H1 (cell line): Measurements from ENCODE around the gene TMEM125. TPM values are rescaled to one million over a fixed set of nuclear protein-coding genes. Genes with fewer than 3 reads are reported as not detected.

ENCODE experiments used
- CTCF ChIA-PET: fragments of 300-600 bp; sonication (Branson Sonifier 250); formaldehyde crosslinking; loops from one replicate; lab custom pipeline; 2021; ENCODE audit not compliant: partially characterized antibody; lab: Charles Lee
- POLR2A ChIA-PET: fragments of 300-600 bp; sonication (Branson Sonifier 250); formaldehyde crosslinking; loops from one replicate; lab custom pipeline; 2021; ENCODE audit warnings: inconsistent platforms; ENCODE audit not compliant: partially characterized antibody; lab: Charles Lee
- DNase-seq, 2 experiments: peaks; one replicate each; pipeline versions ENCODE4 v3.0.0 to v3.0.0-alpha.2; 2010 to 2022; ENCODE audit warnings: low spot score in 2 of 2, low read depth in 1 of 2, mixed read lengths in 1 of 2
- FAIRE-seq: peaks from 2 replicates; lab custom pipeline; 2011; peaks lifted over from hg19 to GRCh38; lab: Jason Lieb, UNC
- H2AFZ ChIP-seq: 2 replicates; pipeline ENCODE4 v1.8.1; 2012; ENCODE audit warnings: low read length, inconsistent platforms
- H2AK5ac ChIP-seq: 2 replicates; pipeline ENCODE4 v1.6.1; 2013; ENCODE audit warnings: low read depth, low read length
- H2BK120ac ChIP-seq: replicated peaks from 2 replicates; pipeline ENCODE3; 2013; ENCODE audit warnings: low read depth, low read length, inconsistent platforms
- H2BK12ac ChIP-seq: 2 replicates; pipeline ENCODE4 v1.6.1; 2013; ENCODE audit warnings: low read depth, low read length
- H2BK15ac ChIP-seq: 2 replicates; pipeline ENCODE4 v1.6.1; 2013; ENCODE audit warnings: low read length
- H2BK20ac ChIP-seq: 2 replicates; pipeline ENCODE4 v1.6.1; 2013; ENCODE audit warnings: low read length
- H2BK5ac ChIP-seq: 2 replicates; pipeline ENCODE4 v1.6.1; 2013; ENCODE audit warnings: low read depth, low read length
- H3K14ac ChIP-seq: 2 replicates; pipeline ENCODE4 v1.6.1; 2013; ENCODE audit warnings: inconsistent platforms; ENCODE audit not compliant: insufficient read length
- H3K18ac ChIP-seq: 2 replicates; pipeline ENCODE4 v1.6.1; 2013; ENCODE audit warnings: low read length; ENCODE audit errors: extremely low read depth
- H3K23ac ChIP-seq: 2 replicates; pipeline ENCODE4 v1.6.1; 2013; ENCODE audit warnings: inconsistent platforms; ENCODE audit not compliant: insufficient read length
- H3K23me2 ChIP-seq: 2 replicates; pipeline ENCODE4 v1.6.1; 2013; ENCODE audit warnings: low read depth, low read length
- H3K27ac ChIP-seq: 2 replicates; pipeline ENCODE4 v1.6.1; 2011; ENCODE audit warnings: low read depth, low read length, inconsistent platforms
- H3K27me3 ChIP-seq, 4 experiments: replicated peaks in 1 of 4; 1 replicate in 1 of 4; 2 replicates in 3 of 4; pipeline versions ENCODE4 v1.6.1 to v1.8.1; 2011 to 2013; ENCODE audit warnings: low read length in 3 of 4, mild to moderate bottlenecking in 3 of 4, inconsistent platforms in 2 of 4, mixed read lengths in 2 of 4, moderate library complexity in 1 of 4; ENCODE audit not compliant: control insufficient read depth in 3 of 4, insufficient read depth in 3 of 4; ENCODE audit errors: extremely low read depth in 1 of 4
- H3K36me3 ChIP-seq, 4 experiments: 2 replicates each; pipeline versions ENCODE4 v1.6.1 to v1.8.1; 2011 to 2013; ENCODE audit warnings: mild to moderate bottlenecking in 4 of 4, low read length in 3 of 4, moderate library complexity in 2 of 4, control low read depth in 1 of 4, inconsistent platforms in 1 of 4; ENCODE audit not compliant: insufficient read depth in 4 of 4, control insufficient read depth in 2 of 4
- H3K4ac ChIP-seq: replicated peaks from 2 replicates; pipeline ENCODE3; 2013; ENCODE audit warnings: low read length, low read depth, mixed read lengths, inconsistent platforms; ENCODE audit not compliant: insufficient read length
- H3K4me1 ChIP-seq, 4 experiments: replicated peaks in 1 of 4; 1 replicate in 1 of 4; 2 replicates in 3 of 4; pipeline versions ENCODE4 v1.6.1 to v1.8.1; 2011 to 2013; ENCODE audit warnings: low read length in 3 of 4, inconsistent platforms in 2 of 4, mixed read lengths in 1 of 4; ENCODE audit not compliant: insufficient read depth in 4 of 4, control insufficient read depth in 3 of 4
- H3K4me2 ChIP-seq, 2 experiments: 2 replicates each; pipeline versions ENCODE4 v1.6.1 to v1.8.1; 2011 to 2013; ENCODE audit warnings: low read depth in 2 of 2, low read length in 2 of 2, control low read depth in 1 of 2, inconsistent platforms in 1 of 2, mild to moderate bottlenecking in 1 of 2; ENCODE audit not compliant: insufficient read depth in 1 of 2
- H3K4me3 ChIP-seq, 4 experiments: fragments of 200-600, 300-600 bp in 1 of 4; sonication (generic), shearing (Covaris generic), sonication (Bioruptor Twin) in 1 of 4; 2 replicates each; pipeline versions ENCODE4 v1.5.1 to v1.8.1; 2011 to 2016; ENCODE audit warnings: low read length in 4 of 4, low read depth in 3 of 4, control low read depth in 2 of 4, inconsistent platforms in 2 of 4, mild to moderate bottlenecking in 2 of 4, mixed read lengths in 1 of 4, moderate library complexity in 1 of 4; ENCODE audit not compliant: insufficient read depth in 2 of 4; ENCODE audit errors: extremely low read depth in 1 of 4
- H3K56ac ChIP-seq: replicated peaks from 2 replicates; pipeline ENCODE3; 2013; ENCODE audit warnings: low read depth, mild to moderate bottlenecking, mixed read lengths, low read length, inconsistent platforms; ENCODE audit not compliant: insufficient read length
- H3K79me1 ChIP-seq: 2 replicates; pipeline ENCODE4 v1.6.1; 2013; ENCODE audit warnings: low read depth, low read length, control low read depth
- H3K79me2 ChIP-seq, 2 experiments: 2 replicates each; pipeline versions ENCODE4 v1.6.1 to v1.8.1; 2012 to 2013; ENCODE audit warnings: low read length in 2 of 2, mild to moderate bottlenecking in 2 of 2, inconsistent platforms in 1 of 2; ENCODE audit not compliant: insufficient read depth in 2 of 2, control insufficient read depth in 1 of 2
- H3K9ac ChIP-seq, 4 experiments: replicated peaks in 1 of 4; 1 replicate in 1 of 4; 2 replicates in 3 of 4; pipeline versions ENCODE4 v1.6.1 to v1.8.1; 2011 to 2013; ENCODE audit warnings: low read depth in 3 of 4, low read length in 3 of 4, control low read depth in 2 of 4, mild to moderate bottlenecking in 2 of 4, moderate library complexity in 2 of 4, inconsistent platforms in 1 of 4; ENCODE audit errors: extremely low read depth in 1 of 4
- H3K9me3 ChIP-seq, 2 experiments: 2 replicates each; pipeline versions ENCODE4 v1.6.1 to v1.8.1; 2012 to 2013; ENCODE audit warnings: mild to moderate bottlenecking in 2 of 2, moderate library complexity in 2 of 2, control low read depth in 1 of 2, inconsistent platforms in 1 of 2, low read depth in 1 of 2, low read length in 1 of 2, mixed read lengths in 1 of 2; ENCODE audit not compliant: insufficient read depth in 2 of 2
- H4K20me1 ChIP-seq, 2 experiments: replicated peaks in 1 of 2; 2 replicates each; pipeline versions ENCODE3 to v1.8.1; 2011 to 2013; ENCODE audit warnings: inconsistent platforms in 2 of 2, low read length in 2 of 2, mild to moderate bottlenecking in 1 of 2; ENCODE audit not compliant: insufficient read depth in 2 of 2, control insufficient read depth in 1 of 2
- H4K5ac ChIP-seq: 2 replicates; pipeline ENCODE4 v1.6.1; 2013; ENCODE audit warnings: low read length, low read depth, mixed read lengths, inconsistent platforms; ENCODE audit not compliant: insufficient read length
- H4K8ac ChIP-seq: 2 replicates; pipeline ENCODE4 v1.8.0; 2013; ENCODE audit warnings: mild to moderate bottlenecking, moderate library complexity, low read length, inconsistent platforms; ENCODE audit not compliant: insufficient read depth; ENCODE audit errors: extremely low read depth
- H4K91ac ChIP-seq: replicated peaks from 2 replicates; pipeline ENCODE3; 2013; ENCODE audit warnings: low read length, mixed read lengths, inconsistent platforms; ENCODE audit not compliant: insufficient read length
- CBX5 ChIP-seq: fragments of 300-800, 300-1000 bp; sonication (generic); IDR thresholded peaks from 2 replicates; pipeline ENCODE4 v1.7.1; 2016; ENCODE audit warnings: antibody characterized with exemption, low read length, low read depth
- CBX8 ChIP-seq: fragments of 300-800, 300-1000 bp; sonication (generic); IDR thresholded peaks from 2 replicates; pipeline ENCODE4 v1.7.1; 2016; ENCODE audit warnings: low read depth, low read length, borderline replicate concordance
- CEBPB ChIP-seq: IDR thresholded peaks from 2 replicates; pipeline ENCODE4 v1.6.1; 2012; ENCODE audit warnings: low read depth, low read length
- EGR1 ChIP-seq: IDR thresholded peaks from 2 replicates; pipeline ENCODE4 v1.6.1; 2011; ENCODE audit warnings: low read depth, low read length, borderline replicate concordance
- EP300 ChIP-seq, 2 experiments: IDR thresholded peaks; 1 replicate in 1 of 2; 2 replicates in 1 of 2; pipeline ENCODE4 v1.6.1; 2011 to 2012; ENCODE audit warnings: low read depth in 2 of 2, low read length in 2 of 2, mild to moderate bottlenecking in 2 of 2, borderline replicate concordance in 1 of 2, inconsistent platforms in 1 of 2, moderate library complexity in 1 of 2
- HDAC2 ChIP-seq, 2 experiments: fragments of 300-600 bp in 1 of 2; sonication (generic) in 1 of 2; IDR thresholded peaks; 2 replicates each; pipeline ENCODE4 v1.6.1; 2011 to 2012; ENCODE audit warnings: low read depth in 2 of 2, low read length in 2 of 2, mild to moderate bottlenecking in 2 of 2, moderate library complexity in 2 of 2, borderline replicate concordance in 1 of 2, inconsistent platforms in 1 of 2
- KDM1A ChIP-seq: fragments of 200-600, 300-600 bp; sonication (generic); IDR thresholded peaks from 2 replicates; pipeline ENCODE4 v1.7.1; 2016; ENCODE audit warnings: mild to moderate bottlenecking, low read length, borderline replicate concordance
- RNF2 ChIP-seq: fragments of 200-900, 300-1000 bp; sonication (generic); IDR thresholded peaks from 2 replicates; pipeline ENCODE4 v1.7.1; 2016; ENCODE audit warnings: borderline replicate concordance, low read depth, mild to moderate bottlenecking, antibody characterized with exemption, low read length; ENCODE audit not compliant: poor library complexity, severe bottlenecking; ENCODE audit errors: missing control alignments
- SIRT6 ChIP-seq: IDR thresholded peaks from one replicate; pipeline ENCODE4 v1.7.1; 2012; ENCODE audit warnings: low read length, inconsistent platforms
- SP1 ChIP-seq: IDR thresholded peaks from 2 replicates; pipeline ENCODE4 v1.6.1; 2011; ENCODE audit warnings: low read depth, low read length
- TAF7 ChIP-seq: optimal IDR thresholded peaks from 2 replicates; pipeline ENCODE3; 2011; ENCODE audit warnings: low read depth, mild to moderate bottlenecking, inconsistent platforms, low read length, moderate library complexity, borderline replicate concordance
- YY1 ChIP-seq: IDR thresholded peaks from 2 replicates; pipeline ENCODE4 v1.6.1; 2011; ENCODE audit warnings: low read depth, mild to moderate bottlenecking, low read length
- WGBS, 2 experiments: shearing (Covaris generic) in 1 of 2; methylation state at CpG; one replicate each; pipeline versions ENCODE4 v1.1.6 to v1.1.7; 2013 to 2015; ENCODE audit warnings: low lambda C conversion rate in 2 of 2, mixed read lengths in 2 of 2, inconsistent platforms in 1 of 2, low coverage in 1 of 2, missing lambda C conversion rate in 1 of 2; ENCODE audit not compliant: insufficient replicate concordance in 2 of 2, insufficient coverage in 1 of 2, insufficient read length in 1 of 2; ENCODE audit errors: extremely low coverage in 1 of 2, missing lambda C conversion rate in 1 of 2; 5-methylcytosine and 5-hydroxymethylcytosine counted together
- polyA plus RNA-seq, 7 experiments: library from polyadenylated mRNA; depleted of rRNA in 3 of 7; stranded (reverse) in 5 of 7; unstranded in 2 of 7; fragments of >200 nt in 5 of 7; fragments of 200-250 nt in 2 of 7; gene quantifications; 1 replicate in 5 of 7; 2 replicates in 1 of 7; 4 replicates in 1 of 7; pipeline versions ENCODE4 v1.2.1 to v1.2.3, GENCODE V29; 2011 to 2013; ENCODE audit warnings: missing spikeins in 2 of 7, mixed read lengths in 2 of 7
- total RNA-seq: library from RNA; stranded (reverse); fragmentation: NEBNext Ultra II Directional; extraction: Animal tissue kit (Norgen Biotek cat#: 25700); gene quantifications from 2 replicates; pipeline ENCODE4 v1.2.1, GENCODE V29; 2021
- TF ChIP-seq, protein P1 (sequence below): IDR thresholded peaks from 2 replicates; pipeline ENCODE4 v1.6.1; 2012; ENCODE audit warnings: inconsistent platforms

Gene TMEM125
- total and polyA plus RNA-seq, 2 of the 8 experiments (the other 6 are each of a cell fraction or from before 2014, with no cell fraction given): 26.5 to 46.7 TPM

DNA sequence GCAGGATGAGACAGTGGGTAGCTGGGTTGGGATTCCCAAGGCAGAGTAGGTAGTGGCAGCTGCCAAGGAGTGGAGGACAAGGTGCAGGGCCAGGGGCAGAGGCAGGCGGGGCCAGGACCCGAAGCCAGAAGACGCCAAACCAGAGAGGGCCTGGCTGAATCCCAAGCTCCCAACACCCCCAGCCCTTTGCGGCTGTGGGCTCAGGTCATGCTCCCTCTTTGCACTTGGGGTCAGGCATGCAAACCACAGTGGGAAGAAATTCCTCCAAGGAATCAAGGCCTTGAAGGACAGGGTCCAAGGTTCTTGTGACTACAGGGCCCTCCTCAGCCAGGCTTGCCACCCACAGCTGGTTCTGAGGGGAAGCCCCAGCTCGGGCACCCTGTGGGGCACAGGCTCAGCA lies 9.4 kb downstream of the TMEM125 start:
- H3K4ac ChIP-seq: no peak overlapping the region
- H2BK120ac ChIP-seq: no peak overlapping the region
- FAIRE-seq (no peak), DNase-seq (no peak)
- no peaks in the 10 kb centered on the region for H4K20me1 ChIP-seq
- no peaks in the 10 kb centered on the region for H3K36me3 ChIP-seq
- CTCF ChIA-PET: interaction anchor here (1.0 to 1.4 kb wide), 2 partner anchors 19 to 22 kb away, joined by 3 read pairs; no protein-coding TSS in a partner anchor
- H3K9me3 ChIP-seq: no peaks in the 10 kb centered on the region
- no peak overlapping the region for H3K23ac ChIP-seq
- no peak overlapping the region for H3K9ac ChIP-seq
- H2BK12ac ChIP-seq: no peak overlapping the region
- H2AK5ac ChIP-seq: no peak overlapping the region
- no peaks in the 10 kb centered on the region; a peak in 2 of 7 replicates for H3K4me1 ChIP-seq
- H2BK15ac ChIP-seq: no peak overlapping the region
- H3K27me3 ChIP-seq: no peaks in the 10 kb centered on the region
- H4K91ac ChIP-seq: no peak overlapping the region
- H3K23me2 ChIP-seq: no peaks in the 10 kb centered on the region; the same call in 1 of the 2 replicates
- no peak overlapping the region for H3K14ac ChIP-seq
- H3K4me3 ChIP-seq: no peak overlapping the region
- no peak overlapping the region for H2BK5ac ChIP-seq
- no peak overlapping the region for H3K4me2 ChIP-seq
- no peak overlapping the region for H3K18ac ChIP-seq
- H3K56ac ChIP-seq: no peak overlapping the region
- H3K27ac ChIP-seq: no peak overlapping the region
- POLR2A ChIA-PET: interaction anchor here (3.1 kb wide), 1 partner anchor 9 kb away, joined by 16 read pairs; the partner anchor contains the start of gene TMEM125
- H4K8ac ChIP-seq: no peak overlapping the region
- no peaks in the 10 kb centered on the region; the same call in 1 of the 2 replicates for H3K79me1 ChIP-seq
- H2BK20ac ChIP-seq: no peak overlapping the region
- no peak overlapping the region for H2AFZ ChIP-seq
- no peak overlapping the region for H4K5ac ChIP-seq
- WGBS, 2 experiments: 90% methylated on average over 5 of the region's 5 CpGs; no CpG with 5 or more reads in 1 of the 2 experiments
- no peaks in the 10 kb centered on the region for H3K79me2 ChIP-seq
- TF ChIP-seq SIRT6 (no peak), HDAC2 (IDR thresholded peaks at IDR 0.05; ENCODE audit: borderline replicate concordance in 1 of 2, low read depth in 2 of 2, low read length in 2 of 2) (no peak), EP300 (IDR thresholded peaks at IDR 0.05; ENCODE audit: borderline replicate concordance in 1 of 2, low read depth in 2 of 2, low read length in 2 of 2) (no peak), CBX5 (no peak), SP1 (no peak), RNF2 (no peak), CBX8 (no peak), YY1 (no peak), EGR1 (no peak), CEBPB (no peak), KDM1A (no peak), TAF7 (no peak)
- TF ChIP-seq, protein P1, sequence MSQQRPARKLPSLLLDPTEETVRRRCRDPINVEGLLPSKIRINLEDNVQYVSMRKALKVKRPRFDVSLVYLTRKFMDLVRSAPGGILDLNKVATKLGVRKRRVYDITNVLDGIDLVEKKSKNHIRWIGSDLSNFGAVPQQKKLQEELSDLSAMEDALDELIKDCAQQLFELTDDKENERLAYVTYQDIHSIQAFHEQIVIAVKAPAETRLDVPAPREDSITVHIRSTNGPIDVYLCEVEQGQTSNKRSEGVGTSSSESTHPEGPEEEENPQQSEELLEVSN: no peak
